Measurements from ENCODE around the gene PAM16.

PAM16 gene

DNA sequence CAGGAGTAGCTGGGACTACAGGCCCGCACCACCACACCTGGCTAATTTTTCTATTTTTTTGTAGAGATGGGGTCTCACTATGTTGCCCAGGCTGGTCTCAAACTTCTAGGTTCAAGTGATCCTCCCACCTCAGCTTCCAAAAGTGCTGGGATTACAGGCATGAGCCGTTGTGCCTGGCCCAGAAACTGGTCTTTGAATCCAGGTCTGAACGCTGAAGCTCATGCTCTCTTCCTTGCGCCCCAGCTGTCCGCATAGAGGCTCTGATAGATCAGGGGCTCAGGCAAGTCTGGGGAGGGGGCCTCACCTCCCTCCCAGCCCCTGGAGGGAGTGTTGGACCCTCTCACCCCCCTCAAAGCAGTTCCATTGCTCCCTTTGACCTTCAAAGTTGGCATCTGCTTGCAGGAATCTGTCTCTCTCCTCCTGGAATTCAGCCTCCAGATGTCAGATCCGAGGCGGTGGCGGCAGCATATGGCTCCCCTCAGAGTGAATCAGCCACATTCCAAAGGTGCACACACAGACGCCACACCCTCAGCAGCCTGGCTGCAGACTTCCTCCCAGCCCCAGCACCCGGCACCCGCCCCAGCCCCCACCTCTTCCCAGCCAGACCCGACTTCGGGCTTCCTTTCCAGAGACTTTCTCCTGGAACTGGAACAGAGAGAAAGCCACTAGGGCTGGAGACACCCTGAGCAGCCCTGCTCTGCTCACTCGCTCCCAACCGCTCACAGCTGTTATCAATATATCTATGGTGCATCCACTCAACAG, 52.2 kb downstream of the PAM16 start:
- DNase-seq (ENCODE audit: low read depth in 2 of 2), result peak; percentile 89 to 90

DNA sequence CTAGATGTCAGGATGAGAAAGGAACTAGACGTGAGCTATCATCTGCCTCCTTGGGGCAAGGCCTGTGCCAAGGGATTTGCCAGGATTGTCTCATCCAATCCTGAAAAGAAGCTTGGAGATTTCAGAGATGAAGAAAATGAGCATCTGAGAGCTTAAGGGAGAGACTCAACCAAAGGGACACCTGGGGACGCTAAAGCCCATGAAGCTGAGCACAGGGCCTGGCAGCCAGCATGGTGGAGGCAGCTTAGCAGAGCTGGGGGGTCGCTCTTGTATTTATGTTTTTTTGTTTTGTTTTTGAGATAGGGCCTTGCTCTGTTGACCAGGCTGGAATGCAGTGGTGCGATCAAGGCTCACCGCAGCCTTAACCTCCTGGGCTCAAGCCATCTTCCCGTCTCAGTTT, 53.6 kb downstream of the PAM16 start:
- no peak for DNase-seq (ENCODE audit: low read depth in 2 of 2)

DNA sequence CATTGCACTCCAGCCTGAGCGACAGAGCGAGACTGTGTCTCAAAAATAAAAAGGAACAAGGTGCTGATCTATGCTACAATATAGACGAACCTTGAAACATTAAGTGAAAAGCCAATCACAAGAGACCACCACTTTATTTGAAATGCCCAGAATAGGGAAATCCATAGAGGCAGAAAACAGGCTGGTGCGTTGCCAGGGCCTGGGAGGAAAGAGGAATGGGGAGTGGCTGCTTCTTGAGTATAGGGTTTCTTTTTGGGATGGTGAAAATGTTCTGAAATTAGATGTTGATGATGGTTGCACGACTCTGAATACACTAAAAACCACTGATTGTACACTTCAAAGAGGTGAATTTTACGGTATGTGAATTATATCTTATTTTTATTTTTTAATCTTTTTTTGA, 55.5 kb downstream of the PAM16 start:
- DNase-seq (ENCODE audit: low read depth in 2 of 2), result no peak

DNA sequence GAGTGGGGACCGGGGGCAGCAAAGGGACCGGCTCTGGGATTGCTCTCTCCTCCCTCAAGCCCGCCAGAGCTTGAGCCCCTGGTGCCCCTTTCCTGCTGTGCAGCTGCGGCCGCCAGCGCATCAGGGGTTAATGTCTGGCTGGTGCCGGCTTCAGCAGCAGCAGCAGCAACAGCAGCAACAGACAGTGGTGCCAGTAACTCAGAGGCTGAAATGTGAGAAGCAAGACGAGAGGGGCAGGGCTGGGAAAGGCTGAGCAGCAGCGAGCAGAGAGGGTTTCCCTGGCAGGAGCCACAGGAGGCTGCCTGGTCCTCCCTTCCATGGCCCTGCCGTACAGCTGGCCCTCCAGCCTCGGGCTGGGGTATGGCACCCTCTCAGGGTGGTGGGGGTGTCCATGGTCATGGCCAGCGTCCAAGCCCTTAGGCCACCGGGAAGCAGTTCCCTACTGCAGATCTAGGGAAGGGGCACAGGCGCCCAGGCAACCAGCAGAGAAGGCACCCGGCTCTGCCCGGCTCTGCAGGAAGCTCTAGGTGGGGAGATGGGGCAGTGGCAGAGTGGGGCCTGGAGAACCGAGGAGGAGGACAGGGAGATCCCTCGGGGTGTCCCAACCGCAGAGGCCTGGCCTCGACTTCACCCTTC, 57.2 kb downstream of the PAM16 start:
- DNase-seq (ENCODE audit: low read depth in 2 of 2), result no peak

DNA sequence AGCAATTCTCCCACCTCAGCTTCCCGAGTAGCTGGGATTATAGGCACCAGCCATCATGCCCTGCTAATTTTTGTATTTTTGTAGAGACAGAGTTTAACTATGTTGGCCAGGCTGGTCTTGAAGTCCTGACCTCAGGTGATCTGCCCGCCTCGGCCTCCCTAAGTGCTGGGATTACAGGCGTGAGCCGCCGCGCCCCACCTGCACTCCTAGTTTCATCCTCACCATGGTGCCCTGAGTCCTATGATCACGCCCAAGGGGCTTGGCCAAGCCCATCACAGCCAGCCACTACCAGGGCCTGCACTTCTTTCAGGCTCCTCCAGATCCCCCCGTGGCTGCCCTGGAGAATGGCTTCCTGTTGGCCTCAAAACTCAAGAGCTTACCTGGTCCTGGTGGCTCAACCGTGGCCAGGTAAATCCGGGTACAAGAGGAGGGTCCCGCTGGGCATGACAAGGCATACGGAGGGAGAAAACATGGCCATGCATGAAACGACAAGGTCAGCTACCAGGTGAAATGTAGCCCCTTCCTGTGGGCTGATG, 57.9 kb downstream of the PAM16 start:
- no peak for DNase-seq (ENCODE audit: low read depth in 2 of 2)

DNA sequence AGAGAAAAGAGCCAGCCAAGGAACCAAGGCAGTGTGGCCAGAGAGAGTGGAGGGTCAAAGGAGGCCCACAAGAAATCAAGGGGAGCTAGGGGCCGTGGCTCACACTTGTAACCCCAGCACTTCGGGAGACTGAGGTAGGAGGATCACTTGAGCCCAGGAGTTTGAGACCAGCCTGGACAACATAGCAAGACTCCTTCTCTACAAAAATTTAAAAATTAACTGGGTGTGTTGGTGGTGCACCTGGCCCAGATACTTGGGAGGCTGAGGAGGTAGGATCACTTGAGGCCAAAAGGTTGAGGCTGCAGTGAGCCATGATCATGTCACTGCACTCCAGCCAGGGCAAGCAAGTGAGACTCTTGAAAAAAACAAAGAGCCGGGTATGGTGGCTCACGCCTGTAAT, 59.4 kb downstream of the PAM16 start:
- DNase-seq (ENCODE audit: low read depth in 2 of 2), result no peak

Measured in fibroblast of skin of left quadriceps (primary cell).